Medulla oblongata (tissue), 1 donor: Measurements from ENCODE around the gene SNX33.
A peak's percentile ranks its signal among the peaks of the same experiment; 100 is the strongest.
"Not testable (repeated sequence)": the region's sequence is repeated elsewhere in the genome, so short reads cannot be mapped to it uniquely, and the experiment has no call there.

Experiments
- DNase-seq: peaks from one replicate; pipeline ENCODE4 v3.0.0-alpha.2; 2015; ENCODE audit errors: extremely low spot score

SNX33 gene

GRCh38 chr15:75683646-75684312 is 36.1 kb downstream of the SNX33 start:
- DNase-seq = peak; percentile 60

GRCh38 chr15:75684648-75685047 is 36.9 kb downstream of the SNX33 start:
- no peak for DNase-seq

- DNase-seq = no peak
Observed at GRCh38 chr15:75685195-75685594, 37.5 kb downstream of the SNX33 start.

GRCh38 chr15:75686212-75686642 is 38.5 kb downstream of the SNX33 start:
- peak; percentile 50 for DNase-seq

- no peak for DNase-seq
Observed at GRCh38 chr15:75687486-75688277, 40.0 kb downstream of the SNX33 start.

- no peak for DNase-seq
Observed at GRCh38 chr15:75688278-75688557, 40.5 kb downstream of the SNX33 start.

- DNase-seq = no peak
Observed at GRCh38 chr15:75688831-75689230, 41.1 kb downstream of the SNX33 start.

- not testable (repeated sequence) for DNase-seq
Observed at GRCh38 chr15:75689429-75689828, 41.7 kb downstream of the SNX33 start.

GRCh38 chr15:75692311-75692710 is 44.6 kb downstream of the SNX33 start:
- not testable (repeated sequence) for DNase-seq

- not testable (repeated sequence) for DNase-seq
Observed at GRCh38 chr15:75693028-75693427, 45.3 kb downstream of the SNX33 start.

- no peak for DNase-seq
Observed at GRCh38 chr15:75693501-75694240, 46.0 kb downstream of the SNX33 start.

GRCh38 chr15:75694241-75695182 is 46.8 kb downstream of the SNX33 start:
- DNase-seq = peak; percentile 47

GRCh38 chr15:75695220-75695619 is 47.5 kb downstream of the SNX33 start:
- DNase-seq = no peak

GRCh38 chr15:75695634-75696310 is 48.1 kb downstream of the SNX33 start:
- DNase-seq = no peak

- DNase-seq = peak; percentile 52
Observed at GRCh38 chr15:75696311-75696720, 48.6 kb downstream of the SNX33 start.

- no peak for DNase-seq
Observed at GRCh38 chr15:75696854-75697259, 49.1 kb downstream of the SNX33 start.

GRCh38 chr15:75697523-75697922 is 49.8 kb downstream of the SNX33 start:
- DNase-seq = no peak

GRCh38 chr15:75697974-75698747 is 50.4 kb downstream of the SNX33 start:
- DNase-seq = not testable (repeated sequence)

GRCh38 chr15:75699517-75699916 is 51.8 kb downstream of the SNX33 start:
- DNase-seq = peak; percentile 28
